Measurements from ENCODE around the gene CEP104.
A peak's percentile ranks its signal among the peaks of the same experiment; 100 is the strongest.

CEP104 gene

GRCh38 chr1:3774276-3774945, 82.6 kb downstream of the CEP104 start:
- no peak for ATAC-seq
- TF ChIP-seq ISL1 (CRISPR knock-in tag; IDR thresholded peaks at IDR 0.05) (no peak), CSDC2 (CRISPR knock-in tag; IDR thresholded peaks at IDR 0.05) (no peak), TCF4 (CRISPR knock-in tag; IDR thresholded peaks at IDR 0.05; ENCODE audit: borderline replicate concordance) (no peak), ZNF565 (CRISPR knock-in tag; conservative IDR thresholded peaks at IDR 0.05; ENCODE audit: low read depth) (no peak), ARNTL (CRISPR knock-in tag; IDR thresholded peaks at IDR 0.05; ENCODE audit: borderline replicate concordance, low read depth) (no peak), OSR1 (CRISPR knock-in tag; IDR thresholded peaks at IDR 0.05) (no peak), TOX (CRISPR knock-in tag; IDR thresholded peaks at IDR 0.05; ENCODE audit: borderline replicate concordance) (no peak), ZFP3 (CRISPR knock-in tag; IDR thresholded peaks at IDR 0.05) (no peak), ZNF70 (CRISPR knock-in tag; IDR thresholded peaks at IDR 0.05) (no peak)
- TF ChIP-seq, protein P1, sequence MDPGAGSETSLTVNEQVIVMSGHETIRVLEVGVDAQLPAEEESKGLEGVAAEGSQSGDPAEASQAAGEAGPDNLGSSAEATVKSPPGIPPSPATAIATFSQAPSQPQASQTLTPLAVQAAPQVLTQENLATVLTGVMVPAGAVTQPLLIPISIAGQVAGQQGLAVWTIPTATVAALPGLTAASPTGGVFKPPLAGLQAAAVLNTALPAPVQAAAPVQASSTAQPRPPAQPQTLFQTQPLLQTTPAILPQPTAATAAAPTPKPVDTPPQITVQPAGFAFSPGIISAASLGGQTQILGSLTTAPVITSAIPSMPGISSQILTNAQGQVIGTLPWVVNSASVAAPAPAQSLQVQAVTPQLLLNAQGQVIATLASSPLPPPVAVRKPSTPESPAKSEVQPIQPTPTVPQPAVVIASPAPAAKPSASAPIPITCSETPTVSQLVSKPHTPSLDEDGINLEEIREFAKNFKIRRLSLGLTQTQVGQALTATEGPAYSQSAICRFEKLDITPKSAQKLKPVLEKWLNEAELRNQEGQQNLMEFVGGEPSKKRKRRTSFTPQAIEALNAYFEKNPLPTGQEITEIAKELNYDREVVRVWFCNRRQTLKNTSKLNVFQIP (CRISPR knock-in tag; IDR thresholded peaks at IDR 0.05; ENCODE audit: borderline replicate concordance, low read depth), result no peak

GRCh38 chr1:3773572-3774275, 83.3 kb downstream of the CEP104 start:
- TF ChIP-seq SNAI2 (CRISPR knock-in tag; IDR thresholded peaks at IDR 0.05) (no peak), ZNF565 (CRISPR knock-in tag; conservative IDR thresholded peaks at IDR 0.05; ENCODE audit: low read depth) (no peak), GLIS3 (CRISPR knock-in tag; IDR thresholded peaks at IDR 0.05) (no peak)
- TF ChIP-seq, protein P2, sequence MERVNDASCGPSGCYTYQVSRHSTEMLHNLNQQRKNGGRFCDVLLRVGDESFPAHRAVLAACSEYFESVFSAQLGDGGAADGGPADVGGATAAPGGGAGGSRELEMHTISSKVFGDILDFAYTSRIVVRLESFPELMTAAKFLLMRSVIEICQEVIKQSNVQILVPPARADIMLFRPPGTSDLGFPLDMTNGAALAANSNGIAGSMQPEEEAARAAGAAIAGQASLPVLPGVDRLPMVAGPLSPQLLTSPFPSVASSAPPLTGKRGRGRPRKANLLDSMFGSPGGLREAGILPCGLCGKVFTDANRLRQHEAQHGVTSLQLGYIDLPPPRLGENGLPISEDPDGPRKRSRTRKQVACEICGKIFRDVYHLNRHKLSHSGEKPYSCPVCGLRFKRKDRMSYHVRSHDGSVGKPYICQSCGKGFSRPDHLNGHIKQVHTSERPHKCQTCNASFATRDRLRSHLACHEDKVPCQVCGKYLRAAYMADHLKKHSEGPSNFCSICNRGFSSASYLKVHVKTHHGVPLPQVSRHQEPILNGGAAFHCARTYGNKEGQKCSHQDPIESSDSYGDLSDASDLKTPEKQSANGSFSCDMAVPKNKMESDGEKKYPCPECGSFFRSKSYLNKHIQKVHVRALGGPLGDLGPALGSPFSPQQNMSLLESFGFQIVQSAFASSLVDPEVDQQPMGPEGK (CRISPR knock-in tag; IDR thresholded peaks at IDR 0.05; ENCODE audit: borderline replicate concordance), result no peak
- no peak for ATAC-seq

GRCh38 chr1:3772715-3773571, 84.1 kb downstream of the CEP104 start, which contains the start of gene SMIM1:
Gene SMIM1 (plus strand): TSS chr1:3772749. CDS start chr1:3775374, 2,625 bp downstream.
- ATAC-seq, result peak; percentile 3; the same call in 1 of the 3 replicates
- no peak for TF ChIP-seq RARB (CRISPR knock-in tag; IDR thresholded peaks at IDR 0.05)
- TF ChIP-seq TSHZ2 (CRISPR knock-in tag; IDR thresholded peaks at IDR 0.05), result no peak
- TF ChIP-seq BACH2 (CRISPR knock-in tag; IDR thresholded peaks at IDR 0.05; ENCODE audit: borderline replicate concordance), result no peak
- TF ChIP-seq ISL1 (CRISPR knock-in tag; IDR thresholded peaks at IDR 0.05), result no peak
- TF ChIP-seq PPARA (CRISPR knock-in tag; IDR thresholded peaks at IDR 0.05; ENCODE audit: borderline replicate concordance), result no peak
- TF ChIP-seq GLIS3 (CRISPR knock-in tag; IDR thresholded peaks at IDR 0.05), result no peak
- TF ChIP-seq, protein P1 (CRISPR knock-in tag; IDR thresholded peaks at IDR 0.05; ENCODE audit: borderline replicate concordance, low read depth), result no peak
- no peak for TF ChIP-seq OSR1 (CRISPR knock-in tag; IDR thresholded peaks at IDR 0.05)
- TF ChIP-seq ZC3H10 (CRISPR knock-in tag; IDR thresholded peaks at IDR 0.05), result no peak
- TF ChIP-seq, protein P2 (CRISPR knock-in tag; IDR thresholded peaks at IDR 0.05; ENCODE audit: borderline replicate concordance), result no peak
